GM21360 (cell line): ENCODE measurements around the gene ZNF507.
"Not testable (repeated sequence)": the region's sequence is repeated elsewhere in the genome, so short reads cannot be mapped to it uniquely, and the experiment has no call there.

Source experiments
- ATAC-seq: cut with Tn5 transposase; IDR thresholded peaks from one replicate; pipeline ENCODE4 v1.9.1; 2021; ENCODE audit warnings: mild to moderate bottlenecking, moderate library complexity; ENCODE audit not compliant: unreplicated experiment

ZNF507 gene

GRCh38 chr19:32406161-32407003 is 61.0 kb downstream of the ZNF507 start:
- ATAC-seq = no peak

GRCh38 chr19:32407004-32407992 is 61.9 kb downstream of the ZNF507 start:
- no peak for ATAC-seq

- ATAC-seq = no peak
These were observed 69.8 kb downstream of the ZNF507 start for GRCh38 chr19:32415246-32415645.

DNA sequence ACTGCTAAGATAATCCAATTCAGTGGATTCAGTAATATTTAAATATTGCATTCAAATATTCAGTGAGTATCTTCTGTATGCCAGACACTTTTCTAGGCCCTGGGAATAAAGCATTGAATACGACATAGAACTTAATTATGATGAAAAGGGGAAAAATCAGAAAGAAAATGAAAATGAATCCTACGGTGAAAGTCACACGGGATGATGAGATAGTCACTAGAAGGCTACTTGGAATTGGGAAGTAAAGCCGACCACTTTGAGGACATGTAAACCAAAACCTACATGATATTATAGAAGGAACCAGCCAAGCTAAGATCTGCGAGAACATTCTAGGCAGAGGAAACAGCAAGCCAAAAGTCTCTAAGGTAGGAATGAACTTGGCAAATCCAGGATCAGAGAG is 70.3 kb downstream of the ZNF507 start:
- no peak for ATAC-seq

DNA sequence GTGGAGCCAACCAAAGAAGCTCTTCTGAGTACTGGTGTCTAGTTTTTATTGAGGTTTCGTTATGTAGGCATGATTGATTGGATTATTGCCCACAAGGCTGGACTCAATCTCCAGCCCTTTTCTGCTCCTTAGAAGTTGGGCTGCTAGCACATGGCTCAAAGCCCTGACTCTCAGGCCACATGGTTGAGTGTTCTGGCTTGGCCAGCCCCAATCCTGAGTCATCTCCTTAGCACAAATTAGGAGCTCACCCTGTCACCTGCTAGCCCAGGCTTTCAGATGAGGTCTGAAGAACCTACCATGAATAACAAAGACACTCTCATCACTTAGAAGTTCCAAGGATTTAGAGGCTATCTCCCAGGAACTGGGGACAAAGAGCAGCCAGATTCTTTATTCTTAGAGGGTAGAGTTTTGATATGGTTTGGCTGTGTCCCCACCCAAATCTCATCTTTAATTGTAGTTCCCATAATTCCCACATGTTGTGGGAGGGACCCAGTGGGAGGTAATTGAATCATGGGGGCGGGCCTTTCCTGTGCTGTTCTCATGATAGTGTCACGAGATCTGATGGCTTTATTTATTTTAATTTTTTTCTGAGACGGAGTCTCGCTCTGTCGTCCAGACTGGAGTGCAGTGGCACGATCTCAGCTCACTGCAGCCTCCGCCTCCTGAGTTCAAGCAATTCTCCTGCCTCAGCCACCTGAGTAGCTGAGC is 71.5 kb downstream of the ZNF507 start:
- no peak for ATAC-seq

- no peak for ATAC-seq
These were observed 72.7 kb downstream of the ZNF507 start for GRCh38 chr19:32418155-32418554.

GRCh38 chr19:32421589-32422361 is 76.4 kb downstream of the ZNF507 start:
- ATAC-seq = no peak

GRCh38 chr19:32422435-32422834 is 77.0 kb downstream of the ZNF507 start:
- no peak for ATAC-seq

- ATAC-seq = not testable (repeated sequence)
These were observed 78.5 kb downstream of the ZNF507 start for GRCh38 chr19:32423944-32424343.

GRCh38 chr19:32427536-32427935 is 82.1 kb downstream of the ZNF507 start:
- no peak for ATAC-seq

DNA sequence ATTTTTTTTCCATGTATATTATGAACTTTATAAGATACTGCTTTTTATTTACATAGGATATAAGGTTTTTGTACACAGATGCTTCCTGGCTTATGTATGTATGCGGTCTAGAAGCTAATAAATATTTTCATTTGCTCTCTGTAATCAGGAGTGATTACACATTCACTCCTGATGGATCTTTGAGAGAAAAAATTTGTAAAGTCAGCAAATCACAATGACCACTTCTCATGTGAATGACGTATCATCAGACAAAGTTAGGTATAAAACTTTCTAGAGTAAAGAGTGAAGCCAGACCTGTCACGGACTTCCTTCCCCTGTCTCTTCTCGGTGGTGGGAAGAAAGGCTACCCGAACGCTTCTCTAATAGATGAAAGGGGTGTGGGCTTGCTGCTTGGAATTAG is 91.3 kb downstream of the ZNF507 start:
- no peak for ATAC-seq

GRCh38 chr19:32437096-32437495 is 91.7 kb downstream of the ZNF507 start:
- no peak for ATAC-seq
